GM12878 (cell line): ENCODE results near the gene KCNK4. TPM values are rescaled to one million over a fixed set of nuclear protein-coding genes. Genes with fewer than 3 reads are reported as not detected.

ENCODE experiments used
- HCFC1 ChIP-seq: fragments of 150-350 bp; IDR thresholded peaks from 2 replicates; pipeline ENCODE4 v1.6.1; 2014; ENCODE audit warnings: low read length
- HDGF ChIP-seq: fragments of 450-650 bp; IDR thresholded peaks from 2 replicates; pipeline ENCODE4 v1.6.1; 2016; ENCODE audit warnings: antibody characterized with exemption
- IRF4 ChIP-seq: IDR thresholded peaks from 2 replicates; pipeline ENCODE4 v1.6.1; 2011; ENCODE audit warnings: low read depth, low read length
- NR2F1 ChIP-seq: fragments of 450-650 bp; conservative IDR thresholded peaks from 2 replicates; pipeline ENCODE4 v1.6.1; 2017; ENCODE audit warnings: mild to moderate bottlenecking
- NRF1 ChIP-seq: conservative IDR thresholded peaks from 2 replicates; pipeline ENCODE4 v1.6.1; 2011; ENCODE audit warnings: mild to moderate bottlenecking, low read depth, low read length, improper control_type of control experiment
- TCF7 ChIP-seq: IDR thresholded peaks from 2 replicates; pipeline ENCODE4 v1.6.1; 2014; ENCODE audit warnings: antibody characterized with exemption, borderline replicate concordance
- ZNF217 ChIP-seq: fragments of 450-650 bp; IDR thresholded peaks from 2 replicates; pipeline ENCODE4 v1.6.1; 2017; ENCODE audit warnings: antibody characterized with exemption, mild to moderate bottlenecking
- polyA plus RNA-seq, 11 experiments: library from polyadenylated mRNA; depleted of rRNA in 4 of 11; unstranded in 6 of 11; stranded (reverse) in 5 of 11; fragments of >200 nt; fragmentation: Nextera tagmentation in 4 of 11; fragmentation: Illumina TruSeq in 1 of 11; extraction: Ambion mirVana in 4 of 11; extraction: Trizol in 1 of 11; gene quantifications; 1 replicate in 1 of 11; 2 replicates in 10 of 11; pipeline versions ENCODE4 v1.2.1 to v1.2.3, GENCODE V29; 2011 to 2016; ENCODE audit warnings: inconsistent platforms in 2 of 11, missing spikeins in 2 of 11, low read depth in 1 of 11
- total RNA-seq, 4 experiments: library from RNA; depleted of rRNA in 3 of 4; stranded (reverse); fragments of >200 nt in 3 of 4; fragmentation: Illumina TruSeq in 1 of 4; extraction: Trizol in 1 of 4; gene quantifications; 2 replicates each; pipeline versions ENCODE4 v1.2.1 to v1.2.3, GENCODE V29; 2013 to 2021
- TF ChIP-seq, protein P1 (sequence below): fragments of 450-650 bp; IDR thresholded peaks from 2 replicates; pipeline ENCODE4 v1.6.1; 2017; ENCODE audit warnings: mild to moderate bottlenecking, low read depth, inconsistent platforms; ENCODE audit not compliant: poor library complexity, severe bottlenecking
- TF ChIP-seq, protein P2 (sequence below): fragments of 450-650 bp; IDR thresholded peaks from 2 replicates; pipeline ENCODE4 v1.6.1; 2016; ENCODE audit warnings: mild to moderate bottlenecking

KCNK4 gene
- total and polyA plus RNA-seq, 10 of the 15 experiments (the other 5 are each of a cell fraction or from before 2014, with no cell fraction given): 0.04 TPM; not detected in 9

- TF ChIP-seq, protein P1, sequence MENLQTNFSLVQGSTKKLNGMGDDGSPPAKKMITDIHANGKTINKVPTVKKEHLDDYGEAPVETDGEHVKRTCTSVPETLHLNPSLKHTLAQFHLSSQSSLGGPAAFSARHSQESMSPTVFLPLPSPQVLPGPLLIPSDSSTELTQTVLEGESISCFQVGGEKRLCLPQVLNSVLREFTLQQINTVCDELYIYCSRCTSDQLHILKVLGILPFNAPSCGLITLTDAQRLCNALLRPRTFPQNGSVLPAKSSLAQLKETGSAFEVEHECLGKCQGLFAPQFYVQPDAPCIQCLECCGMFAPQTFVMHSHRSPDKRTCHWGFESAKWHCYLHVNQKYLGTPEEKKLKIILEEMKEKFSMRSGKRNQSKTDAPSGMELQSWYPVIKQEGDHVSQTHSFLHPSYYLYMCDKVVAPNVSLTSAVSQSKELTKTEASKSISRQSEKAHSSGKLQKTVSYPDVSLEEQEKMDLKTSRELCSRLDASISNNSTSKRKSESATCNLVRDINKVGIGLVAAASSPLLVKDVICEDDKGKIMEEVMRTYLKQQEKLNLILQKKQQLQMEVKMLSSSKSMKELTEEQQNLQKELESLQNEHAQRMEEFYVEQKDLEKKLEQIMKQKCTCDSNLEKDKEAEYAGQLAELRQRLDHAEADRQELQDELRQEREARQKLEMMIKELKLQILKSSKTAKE: peak; percentile 50
- TF ChIP-seq TCF7 (no peak), ZNF217 (peak; percentile 64; the same call in 1 of the 2 replicates), HDGF (peak; percentile 100), NR2F1 (peak; percentile 93), HCFC1 (no peak), IRF4 (peak; percentile 91), NRF1 (no peak)
- TF ChIP-seq, protein P2, sequence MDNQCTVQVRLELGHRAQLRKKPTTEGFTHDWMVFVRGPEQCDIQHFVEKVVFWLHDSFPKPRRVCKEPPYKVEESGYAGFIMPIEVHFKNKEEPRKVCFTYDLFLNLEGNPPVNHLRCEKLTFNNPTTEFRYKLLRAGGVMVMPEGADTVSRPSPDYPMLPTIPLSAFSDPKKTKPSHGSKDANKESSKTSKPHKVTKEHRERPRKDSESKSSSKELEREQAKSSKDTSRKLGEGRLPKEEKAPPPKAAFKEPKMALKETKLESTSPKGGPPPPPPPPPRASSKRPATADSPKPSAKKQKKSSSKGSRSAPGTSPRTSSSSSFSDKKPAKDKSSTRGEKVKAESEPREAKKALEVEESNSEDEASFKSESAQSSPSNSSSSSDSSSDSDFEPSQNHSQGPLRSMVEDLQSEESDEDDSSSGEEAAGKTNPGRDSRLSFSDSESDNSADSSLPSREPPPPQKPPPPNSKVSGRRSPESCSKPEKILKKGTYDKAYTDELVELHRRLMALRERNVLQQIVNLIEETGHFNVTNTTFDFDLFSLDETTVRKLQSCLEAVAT: peak; percentile 87
- TF ChIP-seq, all 136 proteins: peak for 51
Observed at GRCh38 chr11:64331569-64332371, 40.7 kb downstream of the KCNK4 start (continued).
